GM19324 (cell line): Measurements from ENCODE around the gene PCED1B.
"Not testable (repeated sequence)": the region's sequence is repeated elsewhere in the genome, so short reads cannot be mapped to it uniquely, and the experiment has no call there.

ENCODE experiments used
- ATAC-seq: cut with Tn5 transposase; IDR thresholded peaks from one replicate; pipeline ENCODE4 v1.9.1; 2021; ENCODE audit warnings: mild to moderate bottlenecking, moderate library complexity; ENCODE audit not compliant: unreplicated experiment, low FRiP score

Gene PCED1B

GRCh38 chr12:47114481-47114892, 35.1 kb downstream of the PCED1B start:
- no peak for ATAC-seq

GRCh38 chr12:47117305-47117704, 37.9 kb downstream of the PCED1B start:
- not testable (repeated sequence) for ATAC-seq

GRCh38 chr12:47120736-47121135, 41.3 kb downstream of the PCED1B start:
- ATAC-seq, result no peak

- no peak for ATAC-seq
These were observed 41.7 kb downstream of the PCED1B start for GRCh38 chr12:47121146-47121545.

- no peak for ATAC-seq
These were observed 43.2 kb downstream of the PCED1B start for GRCh38 chr12:47122602-47123001.

- ATAC-seq, result no peak
These were observed 44.3 kb downstream of the PCED1B start for GRCh38 chr12:47123730-47124129.

GRCh38 chr12:47124451-47124850, 45.0 kb downstream of the PCED1B start:
- no peak for ATAC-seq

- no peak for ATAC-seq
These were observed 46.8 kb downstream of the PCED1B start for GRCh38 chr12:47126246-47126645.

GRCh38 chr12:47131011-47131410, 51.6 kb downstream of the PCED1B start:
- ATAC-seq, result no peak

- ATAC-seq, result no peak
These were observed 54.6 kb downstream of the PCED1B start for GRCh38 chr12:47134005-47134404.

- no peak for ATAC-seq
These were observed 56.2 kb downstream of the PCED1B start for GRCh38 chr12:47135578-47135977.

GRCh38 chr12:47139000-47139681, 59.7 kb downstream of the PCED1B start:
- ATAC-seq, result no peak

- ATAC-seq, result no peak
These were observed 62.0 kb downstream of the PCED1B start for GRCh38 chr12:47141459-47141858.

- no peak for ATAC-seq
These were observed 65.3 kb downstream of the PCED1B start for GRCh38 chr12:47144769-47145168.

- no peak for ATAC-seq
These were observed 65.8 kb downstream of the PCED1B start for GRCh38 chr12:47145188-47145587.

- no peak for ATAC-seq
These were observed 68.3 kb downstream of the PCED1B start for GRCh38 chr12:47147739-47148138.

- ATAC-seq, result no peak
These were observed 69.7 kb downstream of the PCED1B start for GRCh38 chr12:47149146-47149545.

GRCh38 chr12:47152095-47152494, 72.7 kb downstream of the PCED1B start:
- no peak for ATAC-seq

- no peak for ATAC-seq
These were observed 76.2 kb downstream of the PCED1B start for GRCh38 chr12:47155457-47156166.

- ATAC-seq, result no peak
These were observed 76.8 kb downstream of the PCED1B start for GRCh38 chr12:47156167-47156736.

- no peak for ATAC-seq
These were observed 79.4 kb downstream of the PCED1B start for GRCh38 chr12:47158792-47159191.

- ATAC-seq, result no peak
These were observed 79.9 kb downstream of the PCED1B start for GRCh38 chr12:47159348-47159747.
